Activated CD4-positive, alpha-beta T cell treated with anti-CD3 and anti-CD28 coated beads for 24 hours (primary cell): ENCODE measurements around the gene CCDC9B.

ENCODE experiments used
- DNase-seq, 2 donors: peaks; one replicate each; pipeline ENCODE4 v3.0.0-alpha.2; 2020; ENCODE audit warnings: low read depth in 2 of 2

Gene CCDC9B

GRCh38 chr15:40345867-40346578 lies 5.3 kb upstream of the CCDC9B start:
- no peak for DNase-seq

DNA sequence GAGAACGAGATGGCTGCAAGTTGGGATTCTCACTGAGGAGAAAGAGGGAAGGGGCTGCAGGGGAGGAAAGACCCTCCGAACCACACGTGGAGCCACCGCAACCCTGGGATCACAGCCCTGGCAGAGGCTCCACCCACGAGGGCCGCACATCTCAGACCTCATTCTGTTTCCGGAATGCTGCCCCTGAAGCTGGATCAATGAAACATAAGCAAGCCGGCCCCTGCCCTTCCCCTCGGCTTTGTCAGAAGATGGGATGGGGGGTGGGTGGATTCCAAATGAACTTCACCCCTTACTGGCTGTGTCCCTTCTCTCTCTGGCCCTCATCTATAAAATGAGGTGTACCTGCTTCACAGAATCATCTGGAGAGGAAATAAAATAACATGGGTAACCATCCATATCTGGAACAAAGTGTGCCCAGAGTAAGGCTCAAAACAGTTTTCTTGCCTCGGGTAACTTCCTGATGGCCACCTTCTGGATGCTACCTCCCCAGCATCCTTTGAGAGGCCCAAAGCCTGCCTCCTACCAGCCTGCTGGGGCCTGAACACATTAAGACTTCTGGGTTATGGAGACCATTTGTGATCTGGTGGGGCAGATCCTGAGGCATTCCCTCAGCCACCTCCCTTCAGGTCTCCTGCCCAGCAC lies 4.6 kb upstream of the CCDC9B start:
- no peak for DNase-seq

- DNase-seq, result peak; percentile 55 to 64
Observed at GRCh38 chr15:40344631-40345120, 3.9 kb upstream of the CCDC9B start.

GRCh38 chr15:40344217-40344616 lies 3.5 kb upstream of the CCDC9B start:
- no peak for DNase-seq

- DNase-seq, result no peak
Observed at GRCh38 chr15:40343512-40343911, 2.8 kb upstream of the CCDC9B start.

- no peak for DNase-seq
Observed at GRCh38 chr15:40342416-40343320, 1.9 kb upstream of the CCDC9B start.

DNA sequence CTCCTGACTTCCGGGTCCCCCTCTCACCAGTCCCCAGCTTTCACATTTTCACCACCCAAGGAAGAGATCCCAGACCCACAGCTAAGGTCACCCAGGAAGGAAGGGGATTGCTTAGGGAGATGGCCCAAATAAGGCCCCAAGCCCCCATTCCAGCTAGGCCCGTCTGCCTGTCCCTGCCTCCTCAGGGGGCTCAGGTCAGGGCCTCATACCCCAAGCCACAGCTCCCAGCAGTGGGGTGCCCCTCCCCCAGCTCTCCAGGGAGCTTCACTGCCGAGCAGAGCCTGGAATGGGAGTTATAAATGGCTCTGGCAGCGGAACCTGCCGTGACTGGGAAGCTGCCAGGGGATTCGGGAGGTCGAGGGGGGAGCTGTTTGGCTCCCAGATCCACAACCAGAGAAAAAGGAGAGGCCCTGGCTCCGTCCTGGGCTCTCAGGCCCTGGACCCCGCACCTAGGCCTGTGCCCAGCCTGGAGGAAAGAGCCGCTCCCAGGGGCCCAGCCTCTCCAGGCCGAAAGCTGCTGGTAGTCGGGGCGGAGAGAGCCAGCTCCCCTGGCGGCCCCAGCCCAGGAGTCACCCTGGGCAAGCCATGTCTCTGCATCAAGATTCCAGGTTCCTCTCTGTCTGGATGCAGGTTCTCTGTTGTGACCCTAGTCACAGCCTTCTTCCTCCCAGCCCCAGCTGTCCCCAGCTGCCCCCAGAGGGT lies 550 bp downstream of the CCDC9B start:
- no peak for DNase-seq

GRCh38 chr15:40339621-40339945 lies 1.2 kb downstream of the CCDC9B start:
- no peak for DNase-seq

DNA sequence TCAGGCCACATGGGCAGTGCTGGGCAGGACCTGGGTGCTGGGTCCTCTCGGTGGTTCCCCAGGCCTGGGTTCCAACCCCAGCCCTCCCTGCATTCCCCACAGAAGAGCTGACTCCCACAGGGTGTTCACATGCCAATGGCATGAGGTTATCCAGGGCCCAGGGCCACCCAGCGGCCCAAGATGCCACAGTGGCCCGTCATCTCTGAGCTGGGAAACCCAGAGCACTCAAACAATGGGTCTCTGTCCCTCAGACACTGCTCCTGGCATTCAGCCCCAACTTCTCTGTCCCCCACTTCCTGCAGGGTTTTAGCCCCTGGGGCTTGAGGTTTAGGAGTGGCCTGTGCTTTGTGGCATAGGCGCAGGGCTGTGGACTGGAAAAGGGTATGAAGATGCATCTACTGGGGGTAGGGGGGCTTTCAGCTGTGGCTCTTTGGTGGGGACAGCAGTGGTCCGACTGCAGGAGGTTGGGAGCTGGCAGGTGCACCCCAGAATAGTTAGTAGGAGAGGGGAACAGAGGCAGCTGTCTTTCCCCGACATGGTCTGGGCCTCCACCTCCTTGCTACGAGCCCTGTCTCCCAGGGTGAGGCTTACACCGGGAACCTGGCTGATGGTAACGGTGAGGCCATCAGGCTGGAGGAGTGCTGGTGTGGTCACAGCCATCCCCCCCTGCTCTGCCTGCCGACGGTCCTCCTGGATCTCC lies 1.7 kb downstream of the CCDC9B start:
- no peak for DNase-seq

- peak; percentile 66 to 68 for DNase-seq
Observed at GRCh38 chr15:40338041-40338657, 2.6 kb downstream of the CCDC9B start.

GRCh38 chr15:40337597-40337996 lies 3.1 kb downstream of the CCDC9B start:
- DNase-seq, result no peak

DNA sequence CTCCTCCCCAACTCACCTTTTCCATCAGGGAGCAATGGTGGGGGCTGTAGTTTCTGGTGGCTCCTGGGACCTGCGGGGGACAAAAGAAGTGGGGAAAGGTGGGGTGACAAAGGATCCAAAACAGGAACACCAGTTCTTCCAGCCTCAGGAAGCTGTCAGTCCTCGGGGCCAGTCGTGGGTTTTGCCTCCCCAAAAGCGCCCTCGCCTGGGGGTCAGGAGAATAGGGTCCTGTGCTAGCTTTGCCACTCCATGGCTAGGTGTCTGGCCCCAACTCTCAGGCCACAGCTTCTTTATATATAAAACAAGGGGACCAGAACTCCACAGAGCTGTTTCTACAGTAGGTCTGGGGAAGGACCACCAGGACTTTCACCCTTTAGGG lies 4.0 kb downstream of the CCDC9B start:
- no peak for DNase-seq

DNA sequence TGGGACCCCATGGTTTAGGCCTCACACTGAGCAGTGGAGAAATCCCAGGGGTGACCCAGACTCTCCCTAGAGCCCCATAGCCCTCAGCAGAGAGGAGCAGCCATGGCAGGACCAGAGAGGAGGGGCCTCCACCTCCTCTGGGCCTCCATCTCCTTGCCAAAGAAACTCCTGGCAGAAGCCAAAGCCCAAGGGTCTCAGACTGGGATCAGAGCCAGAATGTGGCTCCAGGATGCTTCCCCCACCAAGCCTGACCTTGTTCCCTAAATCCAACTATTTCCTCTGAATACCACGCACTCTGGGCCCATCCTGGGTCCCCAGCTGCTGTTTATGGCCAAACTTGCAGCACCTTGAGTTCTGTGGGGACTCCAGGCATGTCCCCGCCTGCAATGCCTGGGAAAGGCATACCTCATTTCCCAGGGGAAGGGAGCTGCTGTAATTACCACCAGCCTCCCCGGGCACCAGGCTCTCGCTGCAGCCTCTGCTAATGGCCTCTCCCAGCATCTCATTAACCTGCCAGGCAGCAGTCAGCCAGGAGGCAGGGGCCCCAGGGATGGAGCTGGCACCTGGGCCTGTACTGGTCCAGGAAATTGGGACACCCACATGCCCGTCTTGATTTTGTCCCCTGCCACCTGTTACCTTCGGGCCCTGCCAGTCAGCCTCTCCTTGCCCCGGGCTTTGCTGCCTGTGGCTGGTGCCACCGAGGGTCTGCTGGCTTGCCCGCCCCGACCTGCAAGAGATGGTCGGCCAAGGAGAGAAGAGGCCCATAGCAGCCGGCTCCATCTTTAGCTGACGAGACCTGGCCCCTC lies 4.6 kb downstream of the CCDC9B start:
- DNase-seq, result no peak

- no peak for DNase-seq
Observed at GRCh38 chr15:40334941-40335795, 5.6 kb downstream of the CCDC9B start.

GRCh38 chr15:40334541-40334940 lies 6.2 kb downstream of the CCDC9B start:
- DNase-seq, result no peak

DNA sequence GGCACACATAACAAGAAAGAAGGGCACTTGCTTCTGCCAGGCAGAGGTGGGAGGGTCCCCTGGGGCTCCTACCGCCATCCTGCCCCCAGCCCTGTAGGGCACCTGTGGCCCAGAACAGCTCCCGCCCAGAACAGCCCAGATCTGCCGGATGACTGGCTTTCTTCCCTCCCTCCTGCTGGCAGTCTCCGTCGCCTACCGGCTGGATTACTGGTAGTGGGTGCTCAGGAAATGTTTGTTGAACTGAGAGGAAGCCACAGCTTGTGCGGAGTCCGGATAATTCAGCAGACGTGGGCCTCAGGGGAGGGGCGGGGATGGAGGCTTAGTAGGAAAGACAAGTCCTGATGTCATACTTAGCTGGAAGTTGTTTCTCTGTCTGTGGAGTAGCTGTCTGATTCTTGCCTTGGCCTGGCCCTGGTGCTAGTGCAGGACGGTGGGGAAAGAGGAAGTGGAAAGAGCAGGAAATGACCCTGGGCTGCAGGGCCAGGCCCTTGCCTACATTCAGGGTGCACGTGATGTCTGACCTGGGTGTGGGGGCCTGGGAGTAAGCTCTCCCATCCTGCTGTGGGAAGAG lies 6.7 kb downstream of the CCDC9B start:
- DNase-seq, result no peak

- DNase-seq, result no peak
Observed at GRCh38 chr15:40332113-40332781, 8.5 kb downstream of the CCDC9B start.

GRCh38 chr15:40331637-40332036 lies 9.1 kb downstream of the CCDC9B start:
- no peak for DNase-seq
